Measurements from ENCODE around the gene NPIPB8.
"Not testable (repeated sequence)": the region's sequence is repeated elsewhere in the genome, so short reads cannot be mapped to it uniquely, and the experiment has no call there.

NPIPB8 gene

GRCh38 chr16:28617874-28618273, 20.0 kb upstream of the NPIPB8 start:
- DNase-seq (ENCODE audit: low spot score) = no peak
- in situ Hi-C loops (cut with MboI; ENCODE audit: low pct_unique_long_range_greater_than_20kb, low sequenced_read_pairs, unreplicated experiment) = no loop called here
- TF ChIP-seq CTCF (IDR thresholded peaks at IDR 0.05; ENCODE audit: extremely low read depth, insufficient read depth, missing control alignments) = no peak

- DNase-seq (ENCODE audit: low spot score); in situ Hi-C loops (cut with MboI; ENCODE audit: low pct_unique_long_range_greater_than_20kb, low sequenced_read_pairs, unreplicated experiment): not testable (repeated sequence)
Measured at GRCh38 chr16:28620316-28620715, 17.5 kb upstream of the NPIPB8 start.

GRCh38 chr16:28621481-28622155, 16.2 kb upstream of the NPIPB8 start:
- in situ Hi-C loops (cut with MboI; ENCODE audit: low pct_unique_long_range_greater_than_20kb, low sequenced_read_pairs, unreplicated experiment) = no loop called here
- TF ChIP-seq CTCF (IDR thresholded peaks at IDR 0.05; ENCODE audit: extremely low read depth, insufficient read depth, missing control alignments) = no peak
- DNase-seq (ENCODE audit: low spot score) = no peak

- DNase-seq (ENCODE audit: low spot score) = not testable (repeated sequence)
Measured at GRCh38 chr16:28622532-28623171, 15.2 kb upstream of the NPIPB8 start.

GRCh38 chr16:28623172-28623711, 14.6 kb upstream of the NPIPB8 start:
- in situ Hi-C loops (cut with MboI; ENCODE audit: low pct_unique_long_range_greater_than_20kb, low sequenced_read_pairs, unreplicated experiment) = no loop called here
- peak; percentile 54 for DNase-seq (ENCODE audit: low spot score)
- no peak for TF ChIP-seq CTCF (IDR thresholded peaks at IDR 0.05; ENCODE audit: extremely low read depth, insufficient read depth, missing control alignments)

More at GRCh38 chr16:28622532-28623171, 15.2 kb upstream of the NPIPB8 start:
- in situ Hi-C loops (cut with MboI; ENCODE audit: low pct_unique_long_range_greater_than_20kb, low sequenced_read_pairs, unreplicated experiment) = not testable (repeated sequence)

- DNase-seq (ENCODE audit: low spot score); in situ Hi-C loops (cut with MboI; ENCODE audit: low pct_unique_long_range_greater_than_20kb, low sequenced_read_pairs, unreplicated experiment): not testable (repeated sequence)
Measured at GRCh38 chr16:28630905-28631304, 7.0 kb upstream of the NPIPB8 start.

- in situ Hi-C loops (cut with MboI; ENCODE audit: low pct_unique_long_range_greater_than_20kb, low sequenced_read_pairs, unreplicated experiment); DNase-seq (ENCODE audit: low spot score): not testable (repeated sequence)
Measured at GRCh38 chr16:28636093-28636823, 1.6 kb upstream of the NPIPB8 start.

- DNase-seq (ENCODE audit: low spot score); in situ Hi-C loops (cut with MboI; ENCODE audit: low pct_unique_long_range_greater_than_20kb, low sequenced_read_pairs, unreplicated experiment): not testable (repeated sequence)
Measured at GRCh38 chr16:28638359-28638758, 494 bp downstream of the NPIPB8 start.

GRCh38 chr16:28639959-28640358, 2.1 kb downstream of the NPIPB8 start:
- DNase-seq (ENCODE audit: low spot score); in situ Hi-C loops (cut with MboI; ENCODE audit: low pct_unique_long_range_greater_than_20kb, low sequenced_read_pairs, unreplicated experiment): not testable (repeated sequence)

- in situ Hi-C loops (cut with MboI; ENCODE audit: low pct_unique_long_range_greater_than_20kb, low sequenced_read_pairs, unreplicated experiment); DNase-seq (ENCODE audit: low spot score): not testable (repeated sequence)
Measured at GRCh38 chr16:28666264-28666663, 28.4 kb downstream of the NPIPB8 start.

- in situ Hi-C loops (cut with MboI; ENCODE audit: low pct_unique_long_range_greater_than_20kb, low sequenced_read_pairs, unreplicated experiment); DNase-seq (ENCODE audit: low spot score): not testable (repeated sequence)
Measured at GRCh38 chr16:28667480-28667879, 29.6 kb downstream of the NPIPB8 start.

- DNase-seq (ENCODE audit: low spot score); in situ Hi-C loops (cut with MboI; ENCODE audit: low pct_unique_long_range_greater_than_20kb, low sequenced_read_pairs, unreplicated experiment): not testable (repeated sequence)
Measured at GRCh38 chr16:28668199-28668598, 30.3 kb downstream of the NPIPB8 start.

- in situ Hi-C loops (cut with MboI; ENCODE audit: low pct_unique_long_range_greater_than_20kb, low sequenced_read_pairs, unreplicated experiment); DNase-seq (ENCODE audit: low spot score): not testable (repeated sequence)
Measured at GRCh38 chr16:28688327-28688952, 50.6 kb downstream of the NPIPB8 start.

Data from GM13977 (cell line).